Esophagus squamous epithelium (tissue), 4 donors: ENCODE measurements around the gene ZRANB2.

ENCODE experiments used
- CTCF ChIP-seq, 6 experiments: fragments of 450-650 bp in 4 of 6; fragments of 200-600 bp in 2 of 6; sonication (generic) in 2 of 6; IDR thresholded peaks; one replicate each; pipeline ENCODE4 v1.5.1; 2016 to 2019; ENCODE audit warnings: antibody characterized with exemption in 6 of 6, mild to moderate bottlenecking in 4 of 6, moderate library complexity in 4 of 6
- POLR2A ChIP-seq, 4 donors: fragments of 450-650 bp; IDR thresholded peaks; one replicate each; pipeline ENCODE4 v1.6.1; 2017; ENCODE audit warnings: antibody characterized with exemption in 4 of 4, mild to moderate bottlenecking in 4 of 4, moderate library complexity in 3 of 4

GRCh38 chr1:71087060-71087459 is 6.2 kb upstream of the ZRANB2 start:
- TF ChIP-seq CTCF (IDR thresholded peaks at IDR 0.05) (no peak), POLR2A (IDR thresholded peaks at IDR 0.05) (no peak)
